ENCODE data around the gene RAB36. TPM values are rescaled to one million over a fixed set of nuclear protein-coding genes. Genes with fewer than 3 reads are reported as not detected.

The RAB36 gene
- total RNA-seq, 2 experiments from 2014 or later, result 0.41 to 3.0 TPM

GRCh38 chr22:23117275-23117674, 28.0 kb upstream of the RAB36 start:
- Histone ChIP-seq H3K9me3 (ENCODE audit: low read length) (no peaks in the 10 kb centered on the region), H3K4me3 (ENCODE audit: low read depth, low read length, poor library complexity, severe bottlenecking) (no peak overlapping the region), H3K36me3 (ENCODE audit: insufficient read depth, low read length) (0 out of 2 replicates have a peak, but pooled peaks cover 8% of the 10 kb centered on the region), H3K27ac (ENCODE audit: low read depth, low read length, poor library complexity, severe bottlenecking) (no peak overlapping the region), H3K4me2 (ENCODE audit: low read length) (no peak overlapping the region), H3K4me1 (ENCODE audit: insufficient read depth, low read length, poor library complexity, severe bottlenecking) (peaks cover 24% of the 10 kb centered on the region), H3K79me2 (ENCODE audit: insufficient read depth, low read depth, low read length) (no peaks in the 10 kb centered on the region), H2AFZ (ENCODE audit: low read length) (no peak overlapping the region), H3K9me2 (ENCODE audit: insufficient read depth, low read length) (no peaks in the 10 kb centered on the region), H4K20me1 (ENCODE audit: insufficient read depth, low read length) (no peaks in the 10 kb centered on the region)
- DNase-seq (ENCODE audit: low spot score), result no peak
- BruUV-seq (replicated peaks), result no TSS peak
- intact Hi-C loops (cut with micrococcal nuclease; ENCODE audit: unreplicated experiment), result no loop called here
- TF ChIP-seq CTCF (conservative IDR thresholded peaks at IDR 0.05; ENCODE audit: low read length), result no peak
- TF ChIP-seq EZH2phosphoT487 (IDR thresholded peaks at IDR 0.05; ENCODE audit: borderline replicate concordance, low read depth, low read length), result no peak
- POLR2A ChIA-PET, result interaction anchor here (1.2 kb wide), 1 partner anchor 158 kb away, joined by 5 read pairs; no protein-coding TSS in a partner anchor
- CTCF ChIA-PET (ENCODE audit: unreplicated experiment), result no interaction called here

DNA sequence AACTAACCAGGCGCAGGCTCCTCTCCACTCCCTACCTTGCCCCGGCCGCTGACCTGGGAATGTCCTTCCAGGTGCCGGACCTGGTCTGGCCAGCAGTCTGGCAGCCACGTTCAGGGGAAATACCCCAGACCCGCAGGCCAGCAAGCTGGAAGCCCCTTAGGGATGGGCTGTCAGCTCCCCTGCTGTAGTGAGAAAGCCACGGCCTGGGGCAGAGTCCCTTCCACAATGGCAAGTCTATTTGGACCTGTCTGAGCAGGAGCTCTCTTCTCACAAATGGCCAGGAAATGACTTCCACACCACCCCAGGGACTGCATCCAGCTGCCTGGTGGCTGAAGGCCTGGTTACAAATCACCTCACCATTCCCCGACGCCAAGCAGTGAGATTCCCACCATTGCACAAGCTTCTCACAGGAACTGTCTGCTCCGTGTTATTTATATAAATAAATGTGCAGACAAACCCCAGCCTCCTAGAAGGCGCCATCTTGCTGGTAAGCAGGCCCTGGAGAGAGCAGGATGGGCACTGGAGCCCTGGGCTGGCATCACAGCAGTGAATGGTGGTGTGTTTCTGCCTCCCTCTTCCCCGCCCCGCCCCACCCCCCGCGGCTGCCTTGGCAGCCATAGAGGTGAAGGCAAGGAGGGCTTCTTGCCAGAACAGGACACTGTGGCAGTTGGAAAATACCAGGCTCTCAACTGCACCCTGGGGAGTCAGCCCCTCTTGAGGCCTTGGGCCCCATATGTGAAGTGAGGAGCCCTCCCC, 27.2 kb upstream of the RAB36 start:
- no peaks in the 10 kb centered on the region for H3K79me2 ChIP-seq (ENCODE audit: insufficient read depth, low read depth, low read length)
- no peak overlapping the region for H3K4me2 ChIP-seq (ENCODE audit: low read length)
- CTCF ChIA-PET (ENCODE audit: unreplicated experiment), result no interaction called here
- POLR2A ChIA-PET, result interaction anchor here (1.9 kb wide), 1 partner anchor 10 kb away, joined by 4 read pairs; no protein-coding TSS in a partner anchor
- BruUV-seq (replicated peaks), result no TSS peak
- peaks cover 11% of the 10 kb centered on the region; the same call in 1 of the 2 replicates for H3K36me3 ChIP-seq (ENCODE audit: insufficient read depth, low read length)
- DNase-seq (ENCODE audit: low spot score), result no peak
- no peak overlapping the region for H3K27ac ChIP-seq (ENCODE audit: low read depth, low read length, poor library complexity, severe bottlenecking)
- H3K4me1 ChIP-seq (ENCODE audit: insufficient read depth, low read length, poor library complexity, severe bottlenecking), result peaks cover 16% of the 10 kb centered on the region
- intact Hi-C loops (cut with micrococcal nuclease; ENCODE audit: unreplicated experiment), result no loop called here
- TF ChIP-seq EZH2phosphoT487 (IDR thresholded peaks at IDR 0.05; ENCODE audit: borderline replicate concordance, low read depth, low read length) (no peak), CTCF (conservative IDR thresholded peaks at IDR 0.05; ENCODE audit: low read length) (no peak)
- H4K20me1 ChIP-seq (ENCODE audit: insufficient read depth, low read length), result no peaks in the 10 kb centered on the region
- H3K9me2 ChIP-seq (ENCODE audit: insufficient read depth, low read length), result no peaks in the 10 kb centered on the region
- no peak overlapping the region for H3K4me3 ChIP-seq (ENCODE audit: low read depth, low read length, poor library complexity, severe bottlenecking)
- no peak overlapping the region for H2AFZ ChIP-seq (ENCODE audit: low read length)
- H3K9me3 ChIP-seq (ENCODE audit: low read length), result no peaks in the 10 kb centered on the region
